ENCODE data around the gene ABHD17A. TPM values are rescaled to one million over a fixed set of nuclear protein-coding genes. Genes with fewer than 3 reads are reported as not detected.

Gene ABHD17A
- total RNA-seq, 4 donors from 2014 or later = 86.8 to 134 (median 91.4) TPM

DNA sequence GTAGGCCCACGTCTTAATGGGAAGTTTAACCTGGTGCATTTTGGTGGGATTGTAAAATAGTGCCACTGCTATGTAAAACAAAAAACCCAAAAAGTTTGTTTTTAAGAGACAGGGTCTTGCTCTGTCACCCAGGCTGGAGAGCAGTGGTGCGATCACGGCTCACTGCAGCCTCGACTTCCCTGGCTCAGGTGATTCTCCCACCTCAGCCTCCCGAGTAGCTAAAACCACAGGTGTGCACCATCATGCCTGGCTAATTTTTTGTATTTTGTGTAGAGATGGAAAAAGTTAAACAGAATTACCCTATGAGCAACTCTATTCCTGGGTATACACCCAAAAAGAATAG is 36.2 kb downstream of the ABHD17A start:
- DNase-seq = no peak
- 48 to 66% methylated on average over 5 of the region's 5 CpGs for WGBS, 2 donors
- TF ChIP-seq, protein P1, sequence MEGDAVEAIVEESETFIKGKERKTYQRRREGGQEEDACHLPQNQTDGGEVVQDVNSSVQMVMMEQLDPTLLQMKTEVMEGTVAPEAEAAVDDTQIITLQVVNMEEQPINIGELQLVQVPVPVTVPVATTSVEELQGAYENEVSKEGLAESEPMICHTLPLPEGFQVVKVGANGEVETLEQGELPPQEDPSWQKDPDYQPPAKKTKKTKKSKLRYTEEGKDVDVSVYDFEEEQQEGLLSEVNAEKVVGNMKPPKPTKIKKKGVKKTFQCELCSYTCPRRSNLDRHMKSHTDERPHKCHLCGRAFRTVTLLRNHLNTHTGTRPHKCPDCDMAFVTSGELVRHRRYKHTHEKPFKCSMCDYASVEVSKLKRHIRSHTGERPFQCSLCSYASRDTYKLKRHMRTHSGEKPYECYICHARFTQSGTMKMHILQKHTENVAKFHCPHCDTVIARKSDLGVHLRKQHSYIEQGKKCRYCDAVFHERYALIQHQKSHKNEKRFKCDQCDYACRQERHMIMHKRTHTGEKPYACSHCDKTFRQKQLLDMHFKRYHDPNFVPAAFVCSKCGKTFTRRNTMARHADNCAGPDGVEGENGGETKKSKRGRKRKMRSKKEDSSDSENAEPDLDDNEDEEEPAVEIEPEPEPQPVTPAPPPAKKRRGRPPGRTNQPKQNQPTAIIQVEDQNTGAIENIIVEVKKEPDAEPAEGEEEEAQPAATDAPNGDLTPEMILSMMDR (IDR thresholded peaks at IDR 0.05) = no peak
- TF ChIP-seq POLR2A (IDR thresholded peaks at IDR 0.05) = no peak
- H3K4me1 ChIP-seq = peaks cover 24 to 44% of the 10 kb centered on the region in 2 donors
- intact Hi-C loops (cut with DNase I) = no loop called here
- H3K27ac ChIP-seq = peak overlapping the region in 1 of 3 donors; percentile 99
- H3K4me3 ChIP-seq (replicated peaks in 1 of 3) = no peak overlapping the region
- H3K27me3 ChIP-seq = no peaks in the 10 kb centered on the region
- H3K36me3 ChIP-seq = no peaks in the 10 kb centered on the region
- H3K9me3 ChIP-seq = no peaks in the 10 kb centered on the region

GRCh38 chr19:1848399-1849131 is 36.7 kb downstream of the ABHD17A start, which contains the start of gene REXO1:
Gene REXO1, minus strand, starts transcription at chr19:1848483. Its CDS starts 125 bp downstream, at chr19:1848358.
- intact Hi-C loops (cut with DNase I) = no loop called here

GRCh38 chr19:1847684-1848398 is 37.5 kb downstream of the ABHD17A start:
- TF ChIP-seq, protein P1 (IDR thresholded peaks at IDR 0.05) = no peak
- TF ChIP-seq POLR2A (IDR thresholded peaks at IDR 0.05) = no peak
- Histone ChIP-seq H3K36me3 (no peaks in the 10 kb centered on the region), H3K4me3 (replicated peaks in 1 of 3) (peak overlapping the region; percentile 59 to 100 (median 90)), H3K27ac (peak overlapping the region; percentile 99 to 100 (median 99)), H3K9me3 (no peaks in the 10 kb centered on the region), H3K27me3 (no peaks in the 10 kb centered on the region), H3K4me1 (peaks cover 21 to 38% of the 10 kb centered on the region in 2 donors)
- peak in 1 of 2 donors; percentile 11 for DNase-seq
- 0% methylated on average over 13 to 23 of the region's 72 CpGs for WGBS, 2 donors
- intact Hi-C loops (cut with DNase I) = no loop called here

More at GRCh38 chr19:1848399-1849131, 36.7 kb downstream of the ABHD17A start, which contains the start of gene REXO1:
- peak in 1 of 2 donors; percentile 59 for TF ChIP-seq POLR2A (IDR thresholded peaks at IDR 0.05)
- TF ChIP-seq, protein P1 (IDR thresholded peaks at IDR 0.05) = peak; percentile 79 to 94 (median 87)
- H3K9me3 ChIP-seq = no peaks in the 10 kb centered on the region
- peak; percentile 96 to 98 for DNase-seq
- peaks cover 22 to 43% of the 10 kb centered on the region in 2 donors for H3K4me1 ChIP-seq
- WGBS, 2 donors = 4 to 9% methylated on average over 11 to 30 of the region's 60 CpGs
- no peaks in the 10 kb centered on the region for H3K36me3 ChIP-seq
- H3K27me3 ChIP-seq = no peaks in the 10 kb centered on the region
- H3K4me3 ChIP-seq (replicated peaks in 1 of 3) = peak within 1 kb of the TSS; percentile 59 to 100 (median 90)
- peak within 1 kb of the TSS; percentile 99 to 100 (median 99) for H3K27ac ChIP-seq

- H3K27ac ChIP-seq = peak overlapping the region in 1 of 3 donors; percentile 99
- H3K36me3 ChIP-seq = no peaks in the 10 kb centered on the region
- H3K27me3 ChIP-seq = no peaks in the 10 kb centered on the region
- TF ChIP-seq POLR2A (IDR thresholded peaks at IDR 0.05) = no peak
- TF ChIP-seq, protein P1 (IDR thresholded peaks at IDR 0.05) = no peak
- H3K4me1 ChIP-seq = peaks cover 21 to 43% of the 10 kb centered on the region in 2 donors
- no peaks in the 10 kb centered on the region for H3K9me3 ChIP-seq
- H3K4me3 ChIP-seq (replicated peaks in 1 of 3) = peak overlapping the region in 2 of 3 donors; percentile 90 to 100
- intact Hi-C loops (cut with DNase I) = no loop called here
- 11 to 13% methylated on average over 12 of the region's 12 CpGs for WGBS, 2 donors
- DNase-seq = no peak
These were observed 38.0 kb downstream of the ABHD17A start for GRCh38 chr19:1847348-1847683.
